HCT116 (cell line): Measurements from ENCODE around the gene AVP. TPM values are rescaled to one million over a fixed set of nuclear protein-coding genes. Genes with fewer than 3 reads are reported as not detected.
"Not testable (repeated sequence)": the region's sequence is repeated elsewhere in the genome, so short reads cannot be mapped to it uniquely, and the experiment has no call there.

Source experiments
- ATAC-seq: fragments of 200-7000 bp; cut with Tn5 transposase; 2 replicates; pipeline ENCODE4 v1.9.1; 2020; ENCODE audit warnings: mild to moderate bottlenecking, moderate library complexity
- BruUV-seq: library from RNA; stranded (reverse); fragments of 400-500 nt; replicated peaks from 2 replicates; lab custom pipeline; 2021; lab: Mats Ljungman, UMichigan
- CTCF ChIA-PET: fragments of 300-600 bp; sonication (Branson Sonifier 250); formaldehyde crosslinking; loops from one replicate; lab custom pipeline; 2021; ENCODE audit warnings: antibody characterized with exemption; lab: Charles Lee
- POLR2A ChIA-PET: fragments of 300-600, 350-600 bp; sonication (Branson Sonifier 250); formaldehyde crosslinking; loops from one replicate; lab custom pipeline; 2021; ENCODE audit warnings: antibody characterized with exemption; lab: Charles Lee
- RAD21 ChIA-PET, 2 experiments: fragments of 300-600 bp; sonication (Branson Sonifier 250); formaldehyde crosslinking; loops; one replicate each; lab custom pipeline; 2023; ENCODE audit warnings: low total read pairs in 2 of 2; ENCODE audit not compliant: uncharacterized antibody in 2 of 2, unreplicated experiment in 2 of 2, low non-redundant PET in 1 of 2; lab: Charles Lee
- DNase-seq: peaks from one replicate; pipeline ENCODE4 v3.0.0-alpha.2; 2010; ENCODE audit warnings: low read depth, low spot score
- H2AFZ ChIP-seq: fragments of 200-600 bp; shearing (Covaris generic), sonication (generic); 2 replicates; pipeline ENCODE4 v1.6.1; 2017; ENCODE audit warnings: low read depth, mixed run types, mixed read lengths, antibody characterized with exemption, low read length; ENCODE audit not compliant: poor library complexity, severe bottlenecking
- H3K27ac ChIP-seq: 2 replicates; pipeline ENCODE4 v1.5.1; 2012; ENCODE audit warnings: low read depth, low read length
- H3K27me3 ChIP-seq: fragments of 200-600 bp; sonication (generic); 2 replicates; pipeline ENCODE4 v1.6.1; 2016; ENCODE audit warnings: mixed run types, low read length, mixed read lengths; ENCODE audit not compliant: insufficient read depth
- H3K36me3 ChIP-seq, 2 experiments: fragments of 200-500 bp in 1 of 2; fragments of 200-600 bp in 1 of 2; sonication (Bioruptor generic) in 1 of 2; sonication (generic) in 1 of 2; 2 replicates each; pipeline versions ENCODE4 v1.5.1 to v1.6.1; 2014 to 2016; ENCODE audit warnings: low read length in 2 of 2, inconsistent platforms in 1 of 2, mixed read lengths in 1 of 2, mixed run types in 1 of 2; ENCODE audit not compliant: insufficient read depth in 2 of 2, control insufficient read depth in 1 of 2
- H3K4me1 ChIP-seq, 2 experiments: fragments of 200-600 bp in 1 of 2; sonication (generic) in 1 of 2; 2 replicates each; pipeline versions ENCODE4 v1.5.1 to v1.6.1; 2012 to 2017; ENCODE audit warnings: low read length in 2 of 2, inconsistent platforms in 1 of 2, mild to moderate bottlenecking in 1 of 2, mixed read lengths in 1 of 2, mixed run types in 1 of 2, moderate library complexity in 1 of 2; ENCODE audit not compliant: insufficient read depth in 2 of 2, control insufficient read depth in 1 of 2
- H3K4me2 ChIP-seq: fragments of 200-600 bp; sonication (generic); 2 replicates; pipeline ENCODE4 v1.6.1; 2017; ENCODE audit warnings: mixed run types, low read length, mixed read lengths
- H3K4me3 ChIP-seq, 2 experiments: fragments of 200-600 bp in 1 of 2; sonication (generic) in 1 of 2; replicated peaks in 1 of 2; 2 replicates each; pipeline ENCODE4 v1.5.1; 2011 to 2016; ENCODE audit warnings: low read length in 2 of 2, control low read depth in 1 of 2, low read depth in 1 of 2, mild to moderate bottlenecking in 1 of 2, mixed read lengths in 1 of 2, mixed run types in 1 of 2
- H3K79me2 ChIP-seq: fragments of 200-600 bp; sonication (generic); 2 replicates; pipeline ENCODE4 v1.6.1; 2017; ENCODE audit warnings: mild to moderate bottlenecking, mixed run types, low read length, moderate library complexity, mixed read lengths; ENCODE audit not compliant: insufficient read depth
- H3K9ac ChIP-seq: fragments of 200-600 bp; sonication (generic); 2 replicates; pipeline ENCODE4 v1.6.1; 2016; ENCODE audit warnings: low read length, mixed read lengths
- H3K9me2 ChIP-seq: fragments of 200-600 bp; sonication (generic), shearing (Covaris generic); 2 replicates; pipeline ENCODE4 v1.6.1; 2017; ENCODE audit warnings: mixed run types, mild to moderate bottlenecking, moderate library complexity; ENCODE audit not compliant: insufficient read depth
- H3K9me3 ChIP-seq, 2 experiments: fragments of 200-500 bp in 1 of 2; fragments of 200-600 bp in 1 of 2; sonication (Bioruptor generic) in 1 of 2; sonication (generic) in 1 of 2; 2 replicates each; pipeline ENCODE4 v1.6.1; 2014 to 2017; ENCODE audit warnings: low read length in 2 of 2, mixed read lengths in 2 of 2, inconsistent platforms in 1 of 2, low read depth in 1 of 2, mild to moderate bottlenecking in 1 of 2, mixed run types in 1 of 2, moderate library complexity in 1 of 2; ENCODE audit not compliant: control insufficient read depth in 1 of 2, insufficient read depth in 1 of 2
- H4K20me1 ChIP-seq: fragments of 200-600 bp; sonication (generic), shearing (Covaris generic); 2 replicates; pipeline ENCODE4 v1.6.1; 2017; ENCODE audit warnings: mixed run types, mild to moderate bottlenecking, moderate library complexity; ENCODE audit not compliant: insufficient read depth
- CEBPB ChIP-seq: IDR thresholded peaks from 2 replicates; pipeline ENCODE4 v1.6.1; 2012; ENCODE audit warnings: low read depth
- CTCF ChIP-seq, 3 experiments: fragments of 200-600 bp in 1 of 3; sonication (generic) in 1 of 3; IDR thresholded peaks in 2 of 3; conservative IDR thresholded peaks in 1 of 3; 2 replicates each; pipeline ENCODE4 v1.5.1; 2012 to 2017; ENCODE audit warnings: low read depth in 2 of 3, low read length in 2 of 3, antibody characterized with exemption in 1 of 3, borderline replicate concordance in 1 of 3, control low read depth in 1 of 3, mild to moderate bottlenecking in 1 of 3, mixed read lengths in 1 of 3, mixed run types in 1 of 3, moderate library complexity in 1 of 3; ENCODE audit not compliant: insufficient read depth in 1 of 3
- FOSL1 ChIP-seq: IDR thresholded peaks from 2 replicates; pipeline ENCODE4 v1.6.1; 2012; ENCODE audit warnings: low read depth
- MAX ChIP-seq: IDR thresholded peaks from 2 replicates; pipeline ENCODE4 v1.6.1; 2012
- POLR2A ChIP-seq: IDR thresholded peaks from 2 replicates; pipeline ENCODE4 v1.7.0; 2011; ENCODE audit warnings: borderline replicate concordance; ENCODE audit not compliant: insufficient read depth, insufficient read length; ENCODE audit errors: extremely low read depth
- RAD21 ChIP-seq: IDR thresholded peaks from 2 replicates; pipeline ENCODE4 v1.6.1; 2012; ENCODE audit warnings: low read depth, mild to moderate bottlenecking
- YY1 ChIP-seq: IDR thresholded peaks from 2 replicates; pipeline ENCODE4 v1.6.1; 2011; ENCODE audit warnings: low read length, low read depth, moderate library complexity, mild to moderate bottlenecking; ENCODE audit not compliant: insufficient replicate concordance; ENCODE audit errors: extremely low read depth
- ZBTB33 ChIP-seq: IDR thresholded peaks from 2 replicates; pipeline ENCODE4 v1.6.1; 2011; ENCODE audit warnings: mild to moderate bottlenecking, low read length, moderate library complexity; ENCODE audit not compliant: insufficient replicate concordance; ENCODE audit errors: extremely low read depth
- ZNF274 ChIP-seq: fragments of 200-500 bp; sonication (Bioruptor generic); IDR thresholded peaks from 2 replicates; pipeline ENCODE4 v1.6.1; 2014; ENCODE audit warnings: mild to moderate bottlenecking, low read depth, low read length, inconsistent platforms
- intact Hi-C: fragments of 100-400 bp; cut with micrococcal nuclease; formaldehyde crosslinking; loops from 2 replicates; pipeline ENCODE4 v1.10.0; 2022
- total RNA-seq: library from RNA; stranded (reverse); gene quantifications from one replicate; pipeline ENCODE4 v1.2.1, GENCODE V29; 2021; ENCODE audit not compliant: unreplicated experiment

The AVP gene
- total RNA-seq, 1 experiment from 2014 or later = not detected

- DNase-seq (no peak), ATAC-seq (no peak)
- Histone ChIP-seq H3K27me3 (no peaks in the 10 kb centered on the region), H3K9me3 (no peaks in the 10 kb centered on the region), H3K4me1 (peaks cover 0 to 7% of the 10 kb centered on the region in 2 experiments; a peak in 2 of 4 replicates), H2AFZ (no peak overlapping the region), H3K4me2 (no peak overlapping the region), H3K27ac (no peak overlapping the region), H3K4me3 (no peak overlapping the region), H3K79me2 (no peaks in the 10 kb centered on the region), H3K9ac (no peak overlapping the region), H3K9me2 (no peaks in the 10 kb centered on the region), H4K20me1 (no peaks in the 10 kb centered on the region), H3K36me3 (no peaks in the 10 kb centered on the region)
- RAD21 ChIA-PET = no interaction called here
- no TSS peak for BruUV-seq
- CTCF ChIA-PET = no interaction called here
- intact Hi-C loops = no loop called here
- POLR2A ChIA-PET = no interaction called here
- TF ChIP-seq CEBPB (no peak), ZBTB33 (no peak)
Measured at GRCh38 chr20:3080939-3081388, 3.6 kb downstream of the AVP start.

GRCh38 chr20:3077618-3078134 is 6.8 kb downstream of the AVP start:
- no TSS peak for BruUV-seq
- Histone ChIP-seq H3K9me3 (no peaks in the 10 kb centered on the region), H3K79me2 (no peaks in the 10 kb centered on the region), H3K4me2 (no peak overlapping the region), H3K9ac (no peak overlapping the region), H4K20me1 (no peaks in the 10 kb centered on the region), H3K4me1 (peaks cover 9 to 18% of the 10 kb centered on the region in 2 experiments; a peak in 3 of 4 replicates), H3K27me3 (no peaks in the 10 kb centered on the region), H3K36me3 (no peaks in the 10 kb centered on the region), H2AFZ (no peak overlapping the region), H3K27ac (no peak overlapping the region), H3K4me3 (no peak overlapping the region), H3K9me2 (no peaks in the 10 kb centered on the region)
- intact Hi-C loops = no loop called here
- ATAC-seq (no peak), DNase-seq (no peak)
- RAD21 ChIA-PET = no interaction called here
- CTCF ChIA-PET = interaction anchor here (1.1 kb wide), 1 partner anchor 8 kb away, joined by 4 read pairs; no protein-coding TSS in a partner anchor
- TF ChIP-seq FOSL1 = no peak
- TF ChIP-seq MAX = no peak
- no peak for TF ChIP-seq ZNF274
- TF ChIP-seq POLR2A = no peak
- TF ChIP-seq YY1 = no peak
- TF ChIP-seq CTCF (IDR thresholded peaks at IDR 0.05 in 2 of 3, conservative IDR thresholded peaks at IDR 0.05 in 1 of 3; ENCODE audit: borderline replicate concordance in 1 of 3, insufficient read depth in 1 of 3, low read depth in 2 of 3, low read length in 2 of 3) = no peak
- TF ChIP-seq RAD21 = no peak
- POLR2A ChIA-PET = no interaction called here

GRCh38 chr20:3075315-3075714 is 9.2 kb downstream of the AVP start:
- BruUV-seq, H3K9ac ChIP-seq, CTCF ChIA-PET, H3K79me2 ChIP-seq, DNase-seq, intact Hi-C loops, H3K4me3 ChIP-seq, RAD21 ChIA-PET, H3K36me3 ChIP-seq, POLR2A ChIA-PET, H3K27ac ChIP-seq, ATAC-seq, H4K20me1 ChIP-seq, H3K9me3 ChIP-seq, H3K9me2 ChIP-seq, H3K27me3 ChIP-seq, H2AFZ ChIP-seq: not testable (repeated sequence)
- Histone ChIP-seq H3K4me1 (peaks cover 9 to 10% of the 10 kb centered on the region in 2 experiments; a peak in 3 of 4 replicates), H3K4me2 (peak overlapping the region; percentile 54; the same call in 1 of the 2 replicates)
